WERI-Rb-1 (cell line): ENCODE results near the gene NUSAP1.

Experiments used
- DNase-seq: peaks from one replicate; pipeline ENCODE4 v3.0.0-alpha.2; 2020
- H3K27ac ChIP-seq: fragments of 250-450 bp; sonication (Bioruptor Pico); 2 replicates; pipeline ENCODE4 v1.5.1; 2020; ENCODE audit warnings: mild to moderate bottlenecking, moderate library complexity
- H3K27me3 ChIP-seq: fragments of 250-450 bp; sonication (Bioruptor Pico); 2 replicates; pipeline ENCODE4 v1.5.1; 2021; ENCODE audit warnings: mild to moderate bottlenecking, low read depth, moderate library complexity; ENCODE audit not compliant: insufficient read depth, severe bottlenecking
- H3K36me3 ChIP-seq: fragments of 250-450 bp; sonication (Bioruptor Pico); 2 replicates; pipeline ENCODE4 v1.5.1; 2020; ENCODE audit warnings: mild to moderate bottlenecking, moderate library complexity
- H3K4me3 ChIP-seq: 2 replicates; pipeline ENCODE4 v1.5.1; 2011; ENCODE audit warnings: low read depth, mild to moderate bottlenecking, control low read depth, low read length
- H3K9me3 ChIP-seq: fragments of 250-450 bp; sonication (Bioruptor Pico); 2 replicates; pipeline ENCODE4 v1.5.1; 2021; ENCODE audit warnings: mild to moderate bottlenecking, moderate library complexity; ENCODE audit not compliant: severe bottlenecking
- CTCF ChIP-seq: IDR thresholded peaks from 2 replicates; pipeline ENCODE4 v1.5.1; 2011; ENCODE audit warnings: low read depth, mild to moderate bottlenecking, control low read depth, inconsistent platforms, low read length

The NUSAP1 gene

GRCh38 chr15:41337047-41337446, 4.4 kb downstream of the NUSAP1 start:
- no peak for DNase-seq
- Histone ChIP-seq H3K27me3 (no peaks in the 10 kb centered on the region), H3K9me3 (no peaks in the 10 kb centered on the region), H3K27ac (no peak overlapping the region), H3K4me3 (no peak overlapping the region), H3K36me3 (peaks cover 59% of the 10 kb centered on the region)
- TF ChIP-seq CTCF, result no peak

- Histone ChIP-seq H3K27ac (no peak overlapping the region), H3K36me3 (peaks cover 68% of the 10 kb centered on the region), H3K9me3 (no peaks in the 10 kb centered on the region), H3K27me3 (no peaks in the 10 kb centered on the region), H3K4me3 (no peak overlapping the region)
- no peak for TF ChIP-seq CTCF
- DNase-seq, result no peak
These were observed 5.2 kb downstream of the NUSAP1 start for GRCh38 chr15:41337631-41338522.

- Histone ChIP-seq H3K9me3 (no peaks in the 10 kb centered on the region), H3K27ac (no peak overlapping the region), H3K36me3 (peaks cover 79% of the 10 kb centered on the region), H3K4me3 (no peak overlapping the region), H3K27me3 (no peaks in the 10 kb centered on the region)
- DNase-seq, result no peak
- TF ChIP-seq CTCF, result no peak
These were observed 7.6 kb downstream of the NUSAP1 start for GRCh38 chr15:41340189-41340695.

GRCh38 chr15:41341519-41341918, 8.8 kb downstream of the NUSAP1 start:
- Histone ChIP-seq H3K36me3 (peaks cover 92% of the 10 kb centered on the region), H3K9me3 (no peaks in the 10 kb centered on the region), H3K4me3 (no peak overlapping the region), H3K27ac (no peak overlapping the region), H3K27me3 (no peaks in the 10 kb centered on the region)
- DNase-seq, result no peak
- no peak for TF ChIP-seq CTCF

GRCh38 chr15:41347236-41347635, 14.6 kb downstream of the NUSAP1 start:
- TF ChIP-seq CTCF, result no peak
- no peaks in the 10 kb centered on the region for H3K9me3 ChIP-seq
- H3K36me3 ChIP-seq, result peaks cover 96% of the 10 kb centered on the region
- peak overlapping the region; percentile 28; the same call in 1 of the 2 replicates for H3K27ac ChIP-seq
- no peak for DNase-seq
- H3K27me3 ChIP-seq, result no peaks in the 10 kb centered on the region
- H3K4me3 ChIP-seq, result no peak overlapping the region
